Amniotic stem cell (primary cell): ENCODE measurements around the gene PHF19.

Experiments used
- DNase-seq: peaks from one replicate; lab custom pipeline; 2025; lab: John Stamatoyannopoulos, UW

PHF19 gene

DNA sequence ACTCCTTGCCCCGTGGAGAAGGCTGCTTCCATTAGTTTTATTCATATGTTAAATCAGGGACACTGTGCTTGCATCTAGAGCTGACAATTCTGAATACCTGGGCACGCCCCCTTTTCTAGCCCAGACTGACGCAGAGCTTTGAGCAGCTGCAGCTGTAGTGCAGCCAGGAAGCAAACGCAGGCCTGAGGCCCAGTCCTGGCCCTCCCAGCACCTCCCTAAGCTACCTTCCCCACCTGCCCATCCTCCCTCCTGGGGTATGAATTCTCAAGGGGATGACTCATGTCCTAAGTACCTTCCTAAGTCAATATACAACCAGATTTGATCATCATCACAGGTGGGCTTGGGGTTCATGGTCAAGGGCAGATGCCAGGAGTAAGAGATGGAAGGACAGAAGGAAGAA lies 3.5 kb downstream of the PHF19 start:
- no peak for DNase-seq

DNA sequence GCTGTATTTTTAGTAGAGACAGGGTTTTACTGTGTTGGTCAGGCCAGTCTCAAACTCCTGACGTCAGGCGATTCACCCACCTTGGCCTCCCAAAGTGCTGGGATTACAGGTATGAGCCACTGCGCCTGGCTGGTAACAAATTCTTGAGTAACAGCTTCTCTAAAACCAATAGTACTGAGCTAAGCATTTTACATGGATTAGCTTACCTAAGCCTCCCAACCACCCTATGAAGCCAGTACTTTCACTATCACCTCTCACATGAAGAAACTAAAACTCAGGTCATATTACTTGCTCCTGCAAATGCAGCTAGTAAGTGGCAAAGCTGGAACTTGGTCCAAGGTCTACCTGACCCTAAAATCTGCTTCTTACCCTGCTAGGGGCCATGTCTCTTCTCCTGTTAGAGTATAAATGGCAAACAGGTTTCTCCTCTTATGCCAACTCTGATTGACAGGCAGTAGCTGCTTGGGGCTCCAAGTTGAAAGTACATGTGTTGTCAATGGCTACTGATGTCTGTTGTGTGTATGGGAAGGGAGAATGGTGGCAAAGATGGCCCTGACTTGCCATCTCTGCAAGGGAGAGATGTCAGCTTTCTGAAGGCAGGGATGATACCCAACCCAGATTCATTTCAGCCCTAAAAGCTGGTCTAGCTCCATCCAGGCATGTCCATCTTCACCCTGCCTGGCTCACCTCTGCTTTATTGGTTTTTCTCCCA lies 4.0 kb downstream of the PHF19 start:
- DNase-seq, result no peak

DNA sequence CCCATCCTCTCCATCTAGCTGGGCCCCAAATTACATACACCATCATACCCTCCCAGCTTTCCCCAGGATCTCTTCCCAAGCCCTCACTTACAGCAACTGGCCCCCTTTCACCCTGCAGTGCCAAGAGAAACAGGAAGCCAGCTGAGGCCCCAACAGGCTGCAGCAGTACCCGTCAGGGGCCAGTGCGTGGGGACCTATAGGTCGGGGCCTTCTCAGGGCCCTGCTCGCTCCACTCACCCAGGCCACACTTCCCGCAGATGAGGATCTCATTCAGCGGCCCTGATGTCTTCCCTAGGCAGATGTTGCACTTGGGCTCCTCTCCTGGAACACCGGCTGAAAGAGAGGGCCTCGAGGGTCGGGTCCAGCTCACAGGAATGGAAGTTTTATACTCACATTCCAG lies 6.8 kb downstream of the PHF19 start:
- no peak for DNase-seq

DNA sequence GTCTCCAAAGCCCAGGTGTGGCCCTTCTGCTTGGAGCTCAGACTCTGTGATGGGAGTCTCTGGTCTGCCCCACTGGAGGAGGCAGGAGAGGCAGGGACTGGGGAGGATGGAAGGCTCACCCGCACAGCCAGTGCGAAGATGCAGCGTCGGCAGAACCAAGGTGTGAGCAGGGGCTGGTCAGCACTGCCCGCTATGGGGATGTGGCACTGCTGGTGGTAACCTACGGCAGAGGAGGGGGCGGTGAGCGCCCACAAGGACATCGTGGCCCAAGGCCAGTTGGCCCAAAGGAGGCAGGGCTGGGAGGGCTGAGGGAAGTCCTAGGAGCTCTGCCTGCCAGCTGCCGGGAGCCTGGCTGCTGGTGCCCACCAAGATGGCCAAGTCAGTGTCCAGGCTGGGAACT lies 7.3 kb downstream of the PHF19 start:
- no peak for DNase-seq

DNA sequence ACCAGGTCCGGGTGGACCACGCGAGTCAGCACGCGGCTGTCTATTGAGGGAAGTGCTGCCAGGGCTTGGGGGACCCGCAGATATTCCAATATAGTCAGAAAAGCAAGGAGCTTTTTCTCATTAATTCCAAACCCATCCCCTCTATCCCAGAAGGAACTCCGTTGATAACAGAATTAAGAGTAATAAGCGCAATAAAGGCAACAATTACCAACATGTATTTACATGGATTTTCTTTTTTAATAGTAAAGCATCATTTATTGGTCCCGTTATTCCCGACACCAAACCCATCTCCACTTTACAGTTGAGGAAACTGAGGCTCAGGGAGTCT lies 7.7 kb downstream of the PHF19 start:
- no peak for DNase-seq

DNA sequence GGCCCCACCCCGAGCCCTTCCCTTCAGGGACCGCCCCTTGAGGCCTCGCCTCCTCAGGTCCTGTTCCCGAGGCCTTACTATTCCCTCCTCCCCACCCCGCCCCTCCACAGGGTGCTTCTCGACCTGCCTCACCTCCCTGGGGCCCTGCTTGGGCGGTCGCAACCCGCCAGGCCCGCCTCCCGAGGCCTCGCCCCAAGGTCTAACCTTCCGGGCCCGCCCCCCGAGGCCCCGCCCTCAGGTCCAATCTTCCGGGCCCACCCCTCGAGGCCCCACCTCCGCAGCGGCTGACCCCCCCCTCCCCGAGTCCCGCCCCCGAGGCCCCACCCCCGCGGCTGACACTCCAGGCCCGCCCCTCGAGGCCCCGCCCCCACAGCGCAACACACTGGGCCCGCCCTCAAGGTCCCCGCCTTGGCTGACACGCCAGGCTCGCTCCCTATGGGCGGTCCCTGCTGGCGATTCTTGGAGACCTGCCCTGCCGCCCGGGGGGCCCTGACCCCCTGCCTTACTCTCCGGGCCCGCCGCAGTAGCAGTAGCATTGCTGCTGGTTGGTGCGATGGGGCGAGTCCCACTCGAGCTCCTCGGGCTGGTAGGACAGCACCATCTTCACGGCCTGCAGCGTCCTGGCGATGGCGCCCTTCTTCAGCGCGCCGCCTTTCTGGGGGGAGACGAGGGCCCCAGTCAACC lies 8.2 kb downstream of the PHF19 start:
- peak; percentile 76 for DNase-seq

DNA sequence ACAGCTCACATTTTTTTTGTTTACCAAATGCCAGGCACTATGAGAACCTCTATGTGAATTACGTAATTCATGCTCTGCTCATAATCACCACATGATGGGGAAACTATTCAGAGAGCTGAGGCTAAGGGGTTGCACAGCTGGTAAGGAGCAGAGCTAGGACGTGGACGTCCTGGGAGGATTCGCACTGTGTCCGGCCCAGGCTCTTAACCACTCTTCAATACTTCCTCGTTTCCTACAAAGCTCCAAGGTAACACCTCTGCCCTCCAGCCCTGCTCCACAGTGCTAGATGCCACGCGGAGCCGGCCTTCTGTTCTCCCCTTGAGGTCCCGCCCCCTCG lies 8.7 kb downstream of the PHF19 start:
- DNase-seq, result no peak

DNA sequence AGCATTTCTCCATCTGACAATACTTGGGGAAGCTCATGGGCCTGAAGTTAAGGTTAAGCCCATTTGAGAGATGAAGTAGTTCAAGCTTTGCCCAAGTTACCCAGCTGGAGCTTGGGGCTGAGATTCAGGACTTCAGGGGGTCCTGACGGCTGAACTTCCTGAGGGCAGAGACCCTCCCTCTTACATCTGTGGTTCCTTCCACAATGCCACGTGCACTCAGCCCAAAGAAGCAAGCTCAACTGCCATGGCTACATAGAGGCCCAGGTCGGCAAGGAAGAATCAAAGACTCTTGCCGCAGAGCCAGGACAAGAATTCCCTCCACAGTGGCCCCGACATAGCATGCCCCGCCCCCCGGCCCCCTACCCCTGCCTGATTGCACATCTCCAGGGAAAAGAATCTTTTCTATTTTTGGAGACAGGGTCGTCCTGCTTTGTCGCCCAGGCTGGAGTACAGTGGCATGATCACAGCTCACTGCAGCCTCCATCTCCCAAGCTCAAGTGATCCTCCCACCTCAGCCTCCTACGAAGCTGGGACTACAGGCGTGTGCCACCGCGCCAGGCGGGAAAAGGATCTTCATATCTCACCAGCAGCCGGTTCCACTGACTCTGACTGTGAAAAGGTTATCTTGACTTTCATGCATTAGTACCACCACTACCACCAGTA lies 9.2 kb downstream of the PHF19 start:
- no peak for DNase-seq

DNA sequence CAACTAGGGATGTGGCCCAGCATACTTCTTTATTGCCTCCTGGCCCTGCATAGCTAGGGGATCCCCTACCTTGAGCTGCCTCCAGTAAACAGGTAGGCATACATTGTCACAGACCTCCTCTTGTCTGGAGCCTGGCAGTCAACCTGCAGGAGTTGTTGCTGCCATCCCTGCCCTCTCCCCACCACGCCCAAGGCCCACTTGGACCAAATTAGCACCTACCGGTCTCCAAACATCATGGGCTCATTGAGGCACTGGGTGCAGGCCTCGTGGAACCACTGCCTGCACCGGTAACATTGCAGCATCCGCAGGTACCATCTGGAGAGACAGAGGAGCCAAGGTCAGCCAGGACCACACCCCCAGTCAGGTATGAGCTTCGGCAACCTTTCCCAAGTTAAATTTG lies 10.3 kb downstream of the PHF19 start:
- no peak for DNase-seq

DNA sequence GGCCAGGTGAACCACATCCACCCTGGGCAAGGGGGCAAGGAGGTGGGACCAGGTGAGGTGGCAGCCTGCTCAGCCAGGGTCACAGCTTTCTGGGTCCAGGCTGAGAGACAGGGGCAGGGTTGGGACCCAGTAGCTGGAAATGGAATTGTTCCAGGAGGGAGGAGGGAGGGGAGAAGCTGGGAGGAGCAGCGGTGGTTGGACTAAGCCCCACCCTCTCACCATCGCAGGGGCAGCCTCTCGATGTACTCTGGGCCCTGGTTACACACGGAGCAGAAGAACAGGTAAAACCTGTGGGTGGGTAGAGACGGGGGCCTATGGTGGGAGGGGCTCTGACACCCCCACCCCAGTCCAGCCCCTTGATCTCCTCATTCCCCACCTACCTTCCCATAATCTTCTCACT lies 11.2 kb downstream of the PHF19 start:
- no peak for DNase-seq

DNA sequence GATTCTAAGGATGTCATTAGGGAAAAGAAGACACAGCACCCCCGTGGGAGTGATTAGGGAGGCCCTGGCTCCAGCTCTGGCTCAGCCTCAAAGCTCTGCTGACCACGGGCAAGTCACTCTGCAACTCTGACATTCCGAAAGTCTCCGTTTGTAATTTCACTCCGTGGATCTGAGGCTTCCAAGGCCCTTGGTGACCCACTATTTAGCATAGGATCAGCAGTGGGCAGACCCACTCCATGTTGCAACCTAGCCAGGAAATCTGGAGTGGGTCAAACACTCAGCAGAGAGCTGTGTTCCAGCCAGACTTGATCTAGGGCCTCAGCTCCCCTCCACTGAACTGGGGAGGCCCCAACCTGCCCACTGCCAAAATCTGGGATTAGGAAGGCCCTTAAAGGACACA lies 11.8 kb downstream of the PHF19 start:
- DNase-seq, result no peak

DNA sequence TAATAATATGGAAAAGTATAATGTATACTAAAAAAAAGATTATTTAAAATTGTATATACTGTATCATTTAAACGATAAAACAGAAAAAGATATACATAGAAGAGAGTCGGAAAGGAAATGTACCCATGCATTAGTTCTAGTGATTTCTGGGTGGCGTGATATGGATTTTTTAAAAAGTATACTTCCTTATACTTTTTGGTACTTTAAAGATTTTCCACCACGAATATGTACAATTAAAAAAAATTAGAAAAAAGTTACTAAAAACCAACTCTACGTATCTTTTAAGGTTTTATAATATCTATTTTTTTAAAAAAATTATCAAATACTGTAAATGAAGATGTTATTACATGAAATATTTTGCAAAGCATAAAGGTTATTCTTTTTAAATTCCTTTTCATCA lies 12.3 kb downstream of the PHF19 start:
- no peak for DNase-seq

DNA sequence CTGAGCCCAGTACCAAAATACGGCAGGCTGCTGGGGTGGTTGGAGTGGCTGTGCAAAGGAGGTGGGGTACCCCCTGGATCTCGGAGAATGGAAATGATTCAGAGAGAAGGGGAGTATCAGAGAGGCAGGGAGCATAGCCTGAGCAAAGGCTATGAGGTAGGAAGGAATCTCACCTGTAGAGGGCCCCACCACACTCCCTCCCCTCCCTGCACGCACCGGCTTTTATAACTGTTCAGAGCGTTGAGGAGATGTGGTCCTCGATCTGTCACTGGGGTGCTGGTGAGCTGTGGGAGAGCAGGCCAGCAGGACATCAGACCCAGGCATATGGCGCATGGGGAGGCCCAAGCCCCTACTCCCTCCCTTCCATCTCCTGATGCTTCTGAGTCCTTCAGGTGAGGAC lies 13.2 kb downstream of the PHF19 start:
- DNase-seq, result no peak

DNA sequence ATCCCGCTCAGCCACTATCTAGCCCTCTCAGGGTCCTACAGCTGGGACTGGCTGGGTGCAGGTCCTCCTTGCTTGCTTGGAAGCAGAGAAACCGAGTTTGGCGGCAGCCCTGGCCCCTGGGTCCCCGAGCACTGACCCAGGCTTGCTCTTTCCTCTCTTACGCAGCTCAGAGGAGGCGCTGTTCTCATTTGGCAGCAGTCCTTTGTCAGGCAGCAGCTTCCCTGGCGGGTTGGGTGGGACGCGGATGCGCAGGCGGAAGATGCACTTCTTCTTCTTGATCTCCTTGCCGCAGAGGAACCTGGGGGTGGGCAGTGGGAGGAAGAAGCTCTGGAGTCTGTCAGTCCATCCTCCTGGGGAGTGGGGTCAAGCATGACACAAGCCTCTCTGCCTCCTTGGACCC lies 14.5 kb downstream of the PHF19 start:
- no peak for DNase-seq

DNA sequence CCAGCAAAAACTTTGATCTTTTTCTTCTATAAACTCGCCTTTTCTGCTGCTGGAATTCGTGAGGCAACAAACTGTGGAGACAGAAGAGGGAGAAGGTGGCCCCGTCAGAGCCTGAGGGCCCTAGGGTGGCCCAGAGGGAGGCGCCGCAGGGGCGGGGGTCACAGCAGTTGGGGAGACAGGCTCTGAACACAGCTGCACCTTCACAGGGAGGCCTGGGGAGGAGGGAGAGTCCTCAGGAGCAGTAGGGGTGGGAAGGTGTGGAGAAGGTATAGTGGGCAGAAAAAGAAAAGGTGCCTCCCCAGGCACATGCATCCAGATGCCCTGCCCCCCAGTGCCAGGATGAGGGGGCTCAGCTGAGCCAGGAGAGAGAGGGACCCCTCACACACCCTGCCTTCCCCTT lies 15.1 kb downstream of the PHF19 start:
- DNase-seq, result no peak

DNA sequence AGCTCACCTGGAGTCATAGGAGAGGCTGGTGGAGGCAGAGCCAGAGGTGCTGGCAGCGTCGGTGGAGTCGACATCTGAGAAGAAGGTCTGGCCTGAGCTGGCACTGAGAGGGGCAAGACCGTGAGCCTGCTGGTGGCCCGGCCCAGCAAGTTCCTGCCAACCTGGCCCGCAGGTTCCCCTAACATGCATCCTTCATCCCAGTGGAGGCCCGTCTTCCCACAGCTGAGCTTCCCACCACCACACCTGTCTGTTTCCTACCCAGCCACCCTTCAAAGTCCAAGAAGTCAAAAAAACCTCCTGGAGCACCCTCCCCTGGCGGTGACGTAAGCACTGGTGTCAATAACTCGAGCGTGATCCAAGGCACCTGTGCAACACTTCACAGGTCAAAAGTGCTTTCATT lies 16.9 kb downstream of the PHF19 start:
- DNase-seq, result no peak

DNA sequence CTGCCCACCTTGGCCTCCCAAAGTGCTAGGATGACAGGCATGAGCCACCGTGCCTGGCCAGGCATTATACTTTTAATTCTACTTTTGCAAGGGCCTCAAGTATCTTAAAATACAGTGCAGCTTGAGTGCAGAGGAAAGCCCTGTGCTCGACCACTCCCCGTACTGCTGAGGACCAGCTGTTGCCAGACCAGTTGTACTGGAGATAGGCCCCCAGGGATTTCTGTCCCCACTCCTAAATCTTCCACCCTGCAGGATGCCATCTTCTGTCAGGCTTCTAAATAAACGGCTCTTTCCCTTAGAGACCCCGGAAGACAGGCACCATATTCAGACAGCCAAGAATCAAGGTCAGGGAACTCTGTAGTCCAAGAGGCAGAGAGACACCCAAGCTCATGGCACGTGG lies 17.6 kb downstream of the PHF19 start:
- no peak for DNase-seq

DNA sequence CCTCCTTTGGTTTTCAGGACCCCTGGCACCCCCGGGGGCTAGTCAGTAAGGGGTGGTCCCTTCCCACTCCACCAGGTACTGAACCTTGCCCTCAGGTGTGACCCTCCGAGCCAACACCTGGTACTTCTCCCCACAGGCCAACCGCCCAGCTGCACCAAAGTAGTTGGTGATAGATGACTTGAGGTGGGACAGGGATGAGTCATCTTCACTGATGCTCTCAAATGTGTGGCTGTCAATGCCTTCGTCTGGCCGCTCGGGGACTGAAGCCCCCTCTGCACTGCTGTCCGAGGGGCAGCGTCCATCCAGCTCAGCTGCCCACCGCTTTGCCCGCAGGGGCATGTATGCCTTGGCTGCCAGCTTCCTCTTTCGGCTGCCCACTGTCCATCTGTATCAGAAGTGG lies 19.1 kb downstream of the PHF19 start:
- DNase-seq, result no peak

DNA sequence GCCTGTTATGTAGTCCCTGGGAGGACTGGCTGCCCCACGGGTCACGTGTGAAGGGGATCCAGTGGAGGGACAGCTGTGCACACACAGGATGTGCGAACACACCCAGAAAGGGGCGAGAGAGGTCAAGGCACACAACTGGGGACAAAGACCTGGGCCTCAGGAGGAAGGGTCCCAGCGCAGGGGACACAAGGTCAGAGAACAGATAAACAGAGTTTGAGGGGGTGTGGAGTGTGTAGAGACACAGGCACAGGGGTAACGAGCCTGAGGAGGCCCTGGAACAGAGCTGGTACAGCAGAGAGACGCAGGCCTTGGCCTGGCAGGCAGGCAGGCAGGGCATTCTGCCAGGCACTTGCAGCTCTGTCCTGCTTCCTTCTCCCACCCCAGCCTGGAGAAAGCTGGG lies 19.5 kb downstream of the PHF19 start:
- DNase-seq, result no peak

DNA sequence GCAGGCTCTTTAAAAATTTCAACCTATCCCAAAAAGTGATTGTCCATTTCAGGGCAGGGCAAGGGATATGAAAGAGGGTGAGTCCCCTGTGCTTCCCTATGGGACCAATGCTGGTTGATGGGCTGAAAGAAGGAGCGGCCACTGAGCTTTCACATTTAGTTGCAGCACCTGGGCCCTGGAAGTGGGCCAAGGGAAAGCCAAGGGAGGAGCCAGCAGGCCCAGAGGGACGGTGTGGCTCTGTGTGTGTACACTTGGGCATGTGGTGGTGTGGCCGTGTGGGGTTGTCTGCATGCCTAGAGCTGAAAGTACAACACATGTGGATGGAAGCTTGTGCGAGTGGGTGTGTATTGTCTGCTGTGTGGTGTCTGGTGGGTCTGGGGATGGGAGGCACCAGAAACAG lies 20.3 kb downstream of the PHF19 start:
- DNase-seq, result no peak

DNA sequence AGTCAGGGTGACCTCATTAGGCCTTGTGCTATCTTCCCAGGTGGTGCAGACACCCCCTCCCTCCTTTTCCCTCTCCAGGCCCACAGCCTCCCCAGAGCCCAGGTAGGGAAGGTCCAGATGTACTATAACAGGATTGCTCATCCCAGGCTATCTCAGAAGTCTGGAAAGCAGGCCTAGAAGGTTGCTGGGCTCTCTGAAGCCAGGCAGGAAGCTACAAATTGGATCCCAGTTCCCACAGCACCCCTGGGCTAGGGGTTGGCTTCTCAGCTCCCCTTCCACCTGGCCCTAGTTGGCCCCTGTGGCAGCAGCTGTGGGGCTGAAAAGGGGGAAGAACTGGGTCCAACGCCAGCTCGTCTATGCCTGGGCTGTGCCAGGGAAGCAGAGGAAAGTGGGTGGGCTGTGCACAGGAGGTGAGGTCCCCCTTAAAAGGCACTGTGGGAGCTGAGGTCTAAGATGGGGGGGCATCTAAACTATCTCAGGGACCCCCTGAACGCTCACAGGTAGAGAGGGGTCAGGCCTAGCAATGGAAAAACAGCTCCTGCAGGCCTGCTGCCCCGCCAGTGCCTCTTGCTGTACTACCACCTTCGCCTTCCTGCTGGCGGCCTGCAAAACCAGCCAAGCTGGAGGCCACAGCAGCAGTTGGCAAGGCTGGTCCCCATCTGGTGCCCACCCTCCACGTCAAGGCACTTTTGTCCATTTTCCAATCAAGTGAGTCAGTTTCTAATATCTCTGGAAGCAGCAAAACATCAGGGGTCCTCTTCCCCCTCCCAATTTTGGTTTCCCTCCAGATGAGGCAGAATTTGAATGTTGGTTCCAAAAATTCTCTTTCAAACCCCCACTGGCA lies 20.9 kb downstream of the PHF19 start:
- no peak for DNase-seq

DNA sequence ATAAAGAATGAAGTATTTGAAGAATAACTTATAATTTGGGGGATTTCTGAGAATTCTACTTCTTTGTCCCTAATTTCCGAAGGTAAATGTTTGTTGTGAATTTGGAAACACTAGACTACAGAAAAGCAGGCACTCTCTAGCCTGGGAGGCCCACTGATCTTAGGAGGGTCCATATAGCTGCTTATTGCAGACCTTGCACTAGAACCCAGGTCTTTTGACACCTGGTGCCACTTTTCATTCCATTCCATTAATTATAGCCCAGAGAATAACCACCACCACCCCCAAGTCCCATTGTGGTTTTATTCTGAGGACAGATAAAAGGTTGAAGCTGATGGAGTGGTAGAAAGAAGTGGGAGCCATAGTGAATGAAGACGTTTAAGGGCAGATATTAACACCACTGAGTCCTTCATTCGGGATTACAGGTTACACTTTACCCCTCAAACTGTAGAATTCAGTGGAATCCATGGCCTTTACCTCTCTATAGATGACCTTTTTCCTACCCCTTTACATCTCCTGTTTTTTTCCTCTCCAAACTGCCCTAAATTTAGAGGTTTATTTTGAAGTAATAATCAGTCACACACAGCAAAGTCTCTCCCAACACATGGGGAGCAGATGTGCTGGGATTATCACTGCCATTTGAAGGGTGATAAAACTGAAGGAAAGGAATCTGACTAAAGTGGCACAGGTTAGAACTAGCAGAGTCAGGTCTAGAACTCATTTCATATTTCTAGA lies 22.2 kb downstream of the PHF19 start:
- DNase-seq, result no peak
